Chondrocyte (in vitro differentiated cells): Measurements from ENCODE around the gene CRISPLD2. TPM values are rescaled to one million over a fixed set of nuclear protein-coding genes. Genes with fewer than 3 reads are reported as not detected.

ENCODE experiments used
- DNase-seq: peaks from one replicate; pipeline ENCODE4 v3.0.0; 2021; ENCODE audit warnings: mixed read lengths, low spot score
- H3K27ac Mint-ChIP-seq: one replicate; pipeline ENCODE4 v1.8.0; 2021; ENCODE audit warnings: mild to moderate bottlenecking, moderate library complexity, mixed read lengths; ENCODE audit not compliant: unreplicated experiment
- H3K27me3 Mint-ChIP-seq: 2 replicates; pipeline ENCODE4 v1.8.0; 2021; ENCODE audit warnings: low read depth, mixed read lengths
- H3K36me3 Mint-ChIP-seq: 2 replicates; pipeline ENCODE4 v1.8.0; 2021; ENCODE audit warnings: low read depth, mixed read lengths
- H3K4me1 Mint-ChIP-seq: 2 replicates; pipeline ENCODE4 v1.8.0; 2021; ENCODE audit warnings: low read depth, mild to moderate bottlenecking, mixed read lengths
- H3K4me3 Mint-ChIP-seq: one replicate; pipeline ENCODE4 v1.8.0; 2021; ENCODE audit warnings: mild to moderate bottlenecking, moderate library complexity, mixed read lengths; ENCODE audit not compliant: unreplicated experiment
- H3K9me3 Mint-ChIP-seq: 2 replicates; pipeline ENCODE4 v1.8.0; 2021; ENCODE audit warnings: low read depth, mixed read lengths
- CTCF ChIP-seq: fragments of 200-600 bp; sonication (generic); IDR thresholded peaks from 2 replicates; pipeline ENCODE4 v1.5.0; 2021; ENCODE audit warnings: antibody characterized with exemption, mild to moderate bottlenecking, moderate library complexity
- total RNA-seq: library from RNA; stranded (reverse); gene quantifications from 3 replicates; pipeline ENCODE4 v1.2.1, GENCODE V29; 2021

Gene CRISPLD2
- total RNA-seq, 1 donor from 2014 or later, result 12.1 TPM

- Mint-ChIP-seq H3K27ac (no peak overlapping the region), H3K9me3 (peaks cover 6% of the 10 kb centered on the region), H3K4me3 (no peak overlapping the region), H3K4me1 (no peaks in the 10 kb centered on the region), H3K36me3 (no peaks in the 10 kb centered on the region), H3K27me3 (peaks cover 4% of the 10 kb centered on the region)
- DNase-seq, result no peak
- no peak for TF ChIP-seq CTCF
Measured at GRCh38 chr16:84896847-84897246, 77.1 kb downstream of the CRISPLD2 start.

GRCh38 chr16:84897911-84898377 lies 78.2 kb downstream of the CRISPLD2 start:
- Mint-ChIP-seq H3K9me3 (peaks cover 6% of the 10 kb centered on the region), H3K36me3 (no peaks in the 10 kb centered on the region)

GRCh38 chr16:84898447-84898846 lies 78.7 kb downstream of the CRISPLD2 start:
- no peaks in the 10 kb centered on the region for H3K36me3 Mint-ChIP-seq
- peaks cover 4% of the 10 kb centered on the region for H3K27me3 Mint-ChIP-seq
- H3K4me3 Mint-ChIP-seq, result no peak overlapping the region
- TF ChIP-seq CTCF, result no peak
- H3K4me1 Mint-ChIP-seq, result no peaks in the 10 kb centered on the region
- H3K27ac Mint-ChIP-seq, result no peak overlapping the region
- no peak for DNase-seq
- peaks cover 6% of the 10 kb centered on the region for H3K9me3 Mint-ChIP-seq

More at GRCh38 chr16:84897911-84898377, 78.2 kb downstream of the CRISPLD2 start:
- Mint-ChIP-seq H3K27me3 (peaks cover 4% of the 10 kb centered on the region), H3K27ac (no peak overlapping the region), H3K4me3 (no peak overlapping the region), H3K4me1 (no peaks in the 10 kb centered on the region)
- DNase-seq, result no peak
- no peak for TF ChIP-seq CTCF

- H3K4me3 Mint-ChIP-seq, result no peak overlapping the region
- no peak for DNase-seq
Measured at GRCh38 chr16:84899414-84899813, 79.6 kb downstream of the CRISPLD2 start.

GRCh38 chr16:84905965-84906460 lies 86.2 kb downstream of the CRISPLD2 start:
- H3K4me1 Mint-ChIP-seq, result peaks cover 8% of the 10 kb centered on the region
- H3K27ac Mint-ChIP-seq, result no peak overlapping the region
- no peaks in the 10 kb centered on the region for H3K36me3 Mint-ChIP-seq
- H3K4me3 Mint-ChIP-seq, result no peak overlapping the region
- no peak for TF ChIP-seq CTCF
- H3K27me3 Mint-ChIP-seq, result no peaks in the 10 kb centered on the region
- H3K9me3 Mint-ChIP-seq, result no peaks in the 10 kb centered on the region
- DNase-seq, result no peak

More at GRCh38 chr16:84899414-84899813, 79.6 kb downstream of the CRISPLD2 start:
- Mint-ChIP-seq H3K9me3 (peaks cover under 1% of the 10 kb centered on the region), H3K4me1 (no peaks in the 10 kb centered on the region), H3K36me3 (no peaks in the 10 kb centered on the region), H3K27ac (no peak overlapping the region), H3K27me3 (peaks cover under 1% of the 10 kb centered on the region)
- no peak for TF ChIP-seq CTCF
